Kidney (tissue), 14 donors: ENCODE results near the gene HTRA3. TPM values are rescaled to one million over a fixed set of nuclear protein-coding genes. Genes with fewer than 3 reads are reported as not detected.

Source experiments
- DNase-seq, 5 donors: peaks; one replicate each; pipeline ENCODE4 v3.0.0-alpha.2; 2013 to 2020
- FAIRE-seq: peaks from 2 replicates; lab custom pipeline; 2012; peaks lifted over from hg19 to GRCh38; lab: Jason Lieb, UNC
- H3K27ac ChIP-seq, 2 donors: one replicate each; pipeline ENCODE4 v1.7.0; 2013; ENCODE audit warnings: low read depth in 2 of 2, low read length in 2 of 2, inconsistent platforms in 1 of 2
- H3K27me3 ChIP-seq: one replicate; pipeline ENCODE4 v1.7.1; 2013; ENCODE audit warnings: low read length, inconsistent platforms; ENCODE audit not compliant: control insufficient read depth, insufficient read depth
- H3K36me3 ChIP-seq, 3 donors: one replicate each; pipeline versions ENCODE4 v1.7.0 to v1.7.1; 2013; ENCODE audit warnings: low read length in 3 of 3, control low read depth in 1 of 3, inconsistent platforms in 1 of 3; ENCODE audit not compliant: insufficient read depth in 3 of 3, control insufficient read depth in 2 of 3
- H3K4me1 ChIP-seq, 3 donors: one replicate each; pipeline versions ENCODE4 v1.7.0 to v1.7.1; 2013; ENCODE audit warnings: low read length in 3 of 3, inconsistent platforms in 1 of 3, low read depth in 1 of 3; ENCODE audit not compliant: control insufficient read depth in 2 of 3, insufficient read depth in 2 of 3
- H3K4me3 ChIP-seq, 3 donors: one replicate each; pipeline versions ENCODE4 v1.7.0 to v1.8.1; 2013; ENCODE audit warnings: low read length in 3 of 3, control low read depth in 1 of 3, inconsistent platforms in 1 of 3
- H3K9ac ChIP-seq, 3 donors: one replicate each; pipeline versions ENCODE4 v1.7.0 to v1.7.1; 2013; ENCODE audit warnings: low read length in 3 of 3, control low read depth in 1 of 3, inconsistent platforms in 1 of 3
- H3K9me3 ChIP-seq, 3 donors: one replicate each; pipeline versions ENCODE4 v1.7.0 to v1.7.1; 2013; ENCODE audit warnings: low read length in 3 of 3, control low read depth in 1 of 3, inconsistent platforms in 1 of 3; ENCODE audit not compliant: control insufficient read depth in 2 of 3, insufficient read depth in 1 of 3
- intact Hi-C: fragments of 100-400 bp; cut with DNase I; formaldehyde crosslinking; loops from one replicate; pipeline ENCODE4 v1.11.1; 2022
- polyA plus RNA-seq: library from polyadenylated mRNA; stranded (reverse); fragments of 350-450 nt; fragmentation: Illumina TruSeq; extraction: RNeasy Lipid Tissue Mini Kit (QIAGEN cat#74804); gene quantifications from one replicate; pipeline ENCODE4 v1.2.3, GENCODE V29; 2014; ENCODE audit warnings: low read depth, low replicate concordance; ENCODE audit not compliant: insufficient read depth
- total RNA-seq: library from RNA; stranded (reverse); fragmentation: NEBNext Ultra II Directional; extraction: Animal tissue kit (Norgen Biotek cat#: 25700); gene quantifications from one replicate; pipeline ENCODE4 v1.2.1, GENCODE V29; 2021
- TF ChIP-seq, protein P1 (sequence below): IDR thresholded peaks from 3 replicates; pipeline ENCODE4 v1.5.1; 2012; ENCODE audit warnings: mild to moderate bottlenecking, moderate library complexity, borderline replicate concordance; ENCODE audit not compliant: insufficient read depth; ENCODE audit errors: extremely low read depth
- donor health status: control.
- donor health status: control.
- donor health status: control.
- donor health status: control.
- donor health status: control.
- donor health status: DM: yes; HTN: yes; CAD: no.
- donor health status: Normal renal cell carcinoma (clear cell type).

HTRA3 gene
- total and polyA plus RNA-seq, 2 donors from 2014 or later: 1.7 to 6.5 TPM

DNA sequence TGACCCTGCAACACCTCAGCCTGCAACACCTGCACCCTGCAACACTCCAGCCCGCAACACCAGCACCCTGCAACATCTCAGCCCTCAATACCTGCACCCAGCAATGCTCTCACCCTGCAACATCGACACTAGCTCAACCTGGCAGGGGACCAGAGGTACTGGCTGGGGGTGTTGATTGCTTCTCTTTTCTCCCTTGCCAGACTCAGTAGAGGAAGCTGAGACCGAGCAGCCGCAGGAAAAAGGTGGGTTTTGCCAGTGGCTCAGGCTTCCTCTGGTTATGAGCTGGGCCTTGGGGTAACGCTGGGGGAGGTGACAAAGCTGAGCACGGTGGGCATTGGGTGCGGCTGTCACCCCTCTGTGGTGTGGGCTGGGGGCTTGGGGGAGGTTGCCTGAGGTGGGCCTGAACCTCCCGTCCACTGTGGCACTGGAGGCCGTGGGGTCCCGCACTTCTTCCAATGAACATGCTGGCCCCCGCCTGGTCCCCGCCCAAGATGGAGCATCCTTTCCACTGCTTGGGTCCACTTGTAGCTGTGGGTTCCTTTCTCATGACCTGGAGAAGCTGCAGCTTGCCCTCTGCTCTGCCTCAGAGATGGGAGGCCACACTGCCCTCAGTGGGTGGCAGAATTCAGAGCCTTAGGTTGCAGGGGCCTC, 44.5 kb upstream of the HTRA3 start:
- no peak overlapping the region for H3K4me3 ChIP-seq
- no peak for FAIRE-seq
- H3K9ac ChIP-seq: no peak overlapping the region
- no peak overlapping the region for H3K27ac ChIP-seq
- H3K9me3 ChIP-seq: no peaks in the 10 kb centered on the region
- TF ChIP-seq, protein P1, sequence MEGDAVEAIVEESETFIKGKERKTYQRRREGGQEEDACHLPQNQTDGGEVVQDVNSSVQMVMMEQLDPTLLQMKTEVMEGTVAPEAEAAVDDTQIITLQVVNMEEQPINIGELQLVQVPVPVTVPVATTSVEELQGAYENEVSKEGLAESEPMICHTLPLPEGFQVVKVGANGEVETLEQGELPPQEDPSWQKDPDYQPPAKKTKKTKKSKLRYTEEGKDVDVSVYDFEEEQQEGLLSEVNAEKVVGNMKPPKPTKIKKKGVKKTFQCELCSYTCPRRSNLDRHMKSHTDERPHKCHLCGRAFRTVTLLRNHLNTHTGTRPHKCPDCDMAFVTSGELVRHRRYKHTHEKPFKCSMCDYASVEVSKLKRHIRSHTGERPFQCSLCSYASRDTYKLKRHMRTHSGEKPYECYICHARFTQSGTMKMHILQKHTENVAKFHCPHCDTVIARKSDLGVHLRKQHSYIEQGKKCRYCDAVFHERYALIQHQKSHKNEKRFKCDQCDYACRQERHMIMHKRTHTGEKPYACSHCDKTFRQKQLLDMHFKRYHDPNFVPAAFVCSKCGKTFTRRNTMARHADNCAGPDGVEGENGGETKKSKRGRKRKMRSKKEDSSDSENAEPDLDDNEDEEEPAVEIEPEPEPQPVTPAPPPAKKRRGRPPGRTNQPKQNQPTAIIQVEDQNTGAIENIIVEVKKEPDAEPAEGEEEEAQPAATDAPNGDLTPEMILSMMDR: no peak
- peaks cover 0 to 16% (median 0%) of the 10 kb centered on the region in 3 donors for H3K4me1 ChIP-seq
- peak in 1 of 5 donors; percentile 57 for DNase-seq
- H3K27me3 ChIP-seq: no peaks in the 10 kb centered on the region
- intact Hi-C loops: no loop called here
- peaks cover 2 to 46% (median 34%) of the 10 kb centered on the region in 3 donors for H3K36me3 ChIP-seq

DNA sequence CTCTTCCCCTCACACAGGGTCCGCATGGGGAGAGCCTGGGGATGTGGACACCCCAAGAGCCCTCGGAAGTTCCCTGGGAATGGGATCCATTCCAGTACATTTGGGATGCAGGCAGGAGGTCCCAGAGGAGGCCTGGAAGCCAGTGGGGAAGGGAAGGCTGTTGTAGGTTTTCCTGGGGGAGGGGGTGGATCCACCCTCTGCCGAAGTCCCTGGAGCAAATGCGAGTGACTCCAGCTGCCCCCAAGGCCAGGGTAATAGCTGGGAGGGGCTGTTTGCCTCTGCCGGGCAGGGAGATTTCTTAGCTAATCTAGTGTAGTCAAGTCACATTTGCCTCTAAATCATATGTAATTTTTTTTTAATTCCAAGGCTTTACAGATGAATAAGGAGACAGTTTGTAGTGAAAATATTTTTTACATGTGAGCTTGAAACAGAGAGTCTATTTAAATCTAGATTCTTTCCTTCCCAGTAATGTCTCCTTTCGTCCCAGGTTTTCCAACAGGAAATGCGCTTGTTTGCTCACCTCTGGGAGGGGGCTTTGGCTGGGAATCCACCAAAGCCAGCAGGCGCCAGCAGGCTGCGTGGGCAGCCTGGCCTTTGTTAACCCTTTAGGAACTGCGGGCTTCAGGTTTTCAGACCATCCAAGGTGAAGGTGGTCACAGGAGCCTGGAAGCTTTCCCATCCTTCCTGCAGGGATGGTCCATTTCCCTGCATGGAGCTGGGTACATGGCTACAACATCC, 43.7 kb upstream of the HTRA3 start:
- H3K27ac ChIP-seq: no peak overlapping the region
- TF ChIP-seq, protein P1: no peak
- no peaks in the 10 kb centered on the region for H3K9me3 ChIP-seq
- H3K36me3 ChIP-seq: peaks cover 2 to 39% (median 29%) of the 10 kb centered on the region in 3 donors
- intact Hi-C loops: no loop called here
- DNase-seq (peak in 3 of 5 donors; percentile 54 to 78 (median 76)), FAIRE-seq (no peak)
- H3K4me1 ChIP-seq: peaks cover 0 to 13% (median 0%) of the 10 kb centered on the region in 3 donors
- no peak overlapping the region for H3K9ac ChIP-seq
- H3K4me3 ChIP-seq: no peak overlapping the region
- no peaks in the 10 kb centered on the region for H3K27me3 ChIP-seq

DNA sequence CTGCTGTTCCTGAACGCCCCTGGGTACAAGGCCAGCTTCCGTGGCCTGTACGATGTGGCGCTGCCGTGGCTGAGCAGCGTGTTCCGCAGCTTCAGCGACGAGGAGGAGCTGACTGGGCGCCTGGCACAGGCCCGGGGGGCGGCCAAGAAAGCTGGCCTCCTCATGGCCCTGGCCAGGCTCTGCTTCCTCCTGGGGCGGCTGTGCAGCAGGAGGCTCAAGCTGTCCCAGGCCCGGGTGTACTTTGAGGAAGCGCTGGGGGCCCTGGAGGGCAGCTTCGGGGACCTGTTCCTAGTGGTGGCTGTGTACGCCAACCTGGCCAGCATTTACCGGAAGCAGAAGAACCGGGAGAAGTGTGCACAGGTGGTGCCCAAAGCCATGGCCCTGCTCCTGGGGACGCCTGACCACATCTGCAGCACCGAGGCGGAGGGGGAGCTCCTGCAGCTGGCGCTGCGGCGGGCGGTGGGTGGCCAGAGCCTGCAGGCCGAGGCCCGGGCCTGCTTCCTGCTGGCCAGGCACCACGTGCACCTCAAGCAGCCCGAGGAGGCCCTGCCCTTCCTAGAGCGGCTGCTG, 42.3 kb upstream of the HTRA3 start:
- no peak overlapping the region for H3K27ac ChIP-seq

More for the DNA sequence above, 42.3 kb upstream of the HTRA3 start:
- intact Hi-C loops: no loop called here
- Histone ChIP-seq H3K36me3 (peaks cover 2 to 36% (median 26%) of the 10 kb centered on the region in 3 donors), H3K9me3 (no peaks in the 10 kb centered on the region), H3K27me3 (no peaks in the 10 kb centered on the region), H3K4me3 (no peak overlapping the region), H3K4me1 (peaks cover 0 to 13% (median 0%) of the 10 kb centered on the region in 3 donors), H3K9ac (no peak overlapping the region)
- TF ChIP-seq, protein P1: no peak
- peak in 1 of 5 donors; percentile 79 for DNase-seq
- no peak for FAIRE-seq
